ENCODE data around the gene GRIN3B.

- TF ChIP-seq POLR2A (conservative IDR thresholded peaks at IDR 0.05) (no peak), RFX5 (IDR thresholded peaks at IDR 0.05; ENCODE audit: low read depth, low read length) (no peak), MIER1 (IDR thresholded peaks at IDR 0.05; ENCODE audit: low read depth) (no peak), KDM1A (IDR thresholded peaks at IDR 0.05) (no peak), CTCF (IDR thresholded peaks at IDR 0.05 in 2 of 3, conservative IDR thresholded peaks at IDR 0.05 in 1 of 3; ENCODE audit: insufficient read depth in 2 of 3, low read depth in 1 of 3, low read length in 3 of 3) (no peak)
These were observed 10.6 kb downstream of the GRIN3B start for GRCh38 chr19:1010586-1011510.

Data from K562 (cell line).